Fibroblast of peridontal ligament (primary cell): Measurements from ENCODE around the gene COL6A2.
A peak's percentile ranks its signal among the peaks of the same experiment; 100 is the strongest.
"Not testable (repeated sequence)": the region's sequence is repeated elsewhere in the genome, so short reads cannot be mapped to it uniquely, and the experiment has no call there.

Experiments
- DNase-seq: peaks from one replicate; pipeline ENCODE4 v3.0.0-alpha.2; 2010; ENCODE audit errors: extremely low read depth

The COL6A2 gene

GRCh38 chr21:46141767-46142581 lies 44.1 kb downstream of the COL6A2 start:
- DNase-seq = no peak

DNA sequence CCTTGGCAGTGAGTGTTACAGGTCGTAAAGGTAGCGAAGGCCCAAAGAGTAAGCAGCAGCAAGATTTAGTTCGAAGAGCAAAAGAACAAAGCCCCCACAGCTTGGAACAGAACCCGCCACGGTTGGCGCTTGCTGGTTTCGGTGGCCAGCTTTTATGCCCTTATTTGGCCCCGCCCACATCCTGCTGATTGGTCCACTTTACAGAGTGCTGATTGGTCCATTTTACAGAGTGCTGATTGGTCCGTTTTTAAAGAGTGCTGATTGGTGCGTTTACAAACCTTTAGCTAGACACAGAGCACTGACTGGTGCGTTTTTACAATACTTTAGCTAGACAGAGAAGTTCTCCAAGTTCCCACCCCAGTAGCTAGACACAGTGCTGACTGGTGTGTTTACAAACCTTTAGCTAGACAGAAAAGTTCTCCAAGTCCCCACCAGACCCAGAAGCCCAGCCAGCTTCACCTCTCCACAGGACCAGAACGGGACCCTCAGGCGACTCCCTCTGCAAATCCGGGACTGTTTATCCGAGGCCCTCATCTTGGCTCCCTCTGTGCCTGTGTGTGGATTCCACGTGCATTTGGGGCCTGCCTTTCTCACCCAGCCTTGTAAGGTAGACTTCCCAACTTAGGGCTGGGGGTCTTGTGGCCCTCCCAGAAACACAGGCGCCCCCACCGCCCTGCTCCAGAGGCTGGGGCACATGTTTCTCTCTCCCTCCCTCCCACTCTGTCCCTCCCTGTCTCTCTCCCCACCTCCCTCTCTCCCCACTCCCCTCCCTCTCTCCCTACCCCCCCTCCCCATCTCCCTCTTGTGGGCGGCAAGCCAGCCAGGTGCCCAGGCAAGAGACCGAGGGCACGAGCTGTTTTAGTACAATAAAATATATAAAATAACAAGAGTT lies 44.9 kb downstream of the COL6A2 start:
- no peak for DNase-seq

GRCh38 chr21:46144464-46145070 lies 46.7 kb downstream of the COL6A2 start:
- no peak for DNase-seq

GRCh38 chr21:46145159-46145839 lies 47.4 kb downstream of the COL6A2 start:
- DNase-seq = no peak

GRCh38 chr21:46145840-46146691 lies 48.2 kb downstream of the COL6A2 start:
- no peak for DNase-seq

DNA sequence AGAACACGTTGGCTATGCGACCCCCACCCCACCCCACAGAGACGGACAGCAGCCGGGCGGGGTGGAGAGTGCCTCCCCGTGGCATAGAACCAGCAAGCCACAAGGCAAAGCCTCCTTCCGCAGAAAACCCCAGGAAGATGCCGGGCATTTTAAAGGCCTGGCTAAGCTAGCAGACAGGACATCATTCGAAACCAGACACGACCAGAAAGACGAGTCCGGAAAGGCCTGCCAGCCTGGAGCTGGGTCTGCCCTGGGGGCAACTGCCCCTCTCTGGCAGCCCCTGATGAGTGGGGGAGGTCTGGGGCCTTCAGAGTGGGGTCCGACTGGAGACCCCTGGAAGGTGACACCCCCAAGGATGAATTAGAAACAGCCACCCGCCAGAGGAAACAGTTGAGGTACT lies 48.9 kb downstream of the COL6A2 start:
- no peak for DNase-seq

DNA sequence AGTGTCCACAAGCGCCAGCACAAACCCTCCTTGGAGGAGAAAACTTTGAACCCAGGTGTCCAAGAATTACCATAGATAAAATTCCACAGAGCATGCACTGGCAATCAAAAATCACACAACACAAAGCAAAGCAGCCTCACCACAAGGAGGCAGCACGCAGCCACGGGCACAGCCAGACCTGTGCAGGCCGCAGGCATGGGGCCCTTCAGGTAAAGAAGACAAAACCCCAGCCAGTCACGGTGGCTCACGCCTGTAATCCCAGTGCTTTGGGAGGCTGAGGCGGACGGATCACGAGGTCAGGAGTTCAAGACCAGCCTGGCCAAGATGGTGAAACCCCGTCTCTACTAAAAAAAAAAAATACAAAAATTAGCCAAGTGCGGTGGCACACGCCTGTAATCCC lies 49.5 kb downstream of the COL6A2 start:
- DNase-seq = not testable (repeated sequence)

DNA sequence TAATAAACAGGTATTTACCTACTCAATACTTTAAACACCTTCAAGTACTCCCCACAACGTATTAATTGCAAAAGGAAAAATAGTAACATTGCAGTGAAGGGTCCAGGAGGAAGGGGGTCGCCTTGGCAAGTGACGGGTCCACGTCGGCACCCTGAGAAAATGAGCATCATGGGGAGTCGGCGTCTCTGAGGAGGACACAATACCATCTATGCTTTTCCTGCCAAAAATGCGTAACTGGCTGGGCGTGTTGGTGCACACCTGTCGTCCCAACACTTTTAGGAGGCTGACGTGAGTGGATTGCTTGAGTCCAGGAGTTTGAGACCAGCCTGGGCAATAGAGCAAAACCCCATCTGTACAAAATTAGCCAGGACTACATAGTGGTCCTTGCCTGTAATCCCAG lies 50.2 kb downstream of the COL6A2 start:
- no peak for DNase-seq

GRCh38 chr21:46149205-46149901 lies 51.4 kb downstream of the COL6A2 start:
- no peak for DNase-seq

GRCh38 chr21:46150073-46150472 lies 52.2 kb downstream of the COL6A2 start:
- no peak for DNase-seq

DNA sequence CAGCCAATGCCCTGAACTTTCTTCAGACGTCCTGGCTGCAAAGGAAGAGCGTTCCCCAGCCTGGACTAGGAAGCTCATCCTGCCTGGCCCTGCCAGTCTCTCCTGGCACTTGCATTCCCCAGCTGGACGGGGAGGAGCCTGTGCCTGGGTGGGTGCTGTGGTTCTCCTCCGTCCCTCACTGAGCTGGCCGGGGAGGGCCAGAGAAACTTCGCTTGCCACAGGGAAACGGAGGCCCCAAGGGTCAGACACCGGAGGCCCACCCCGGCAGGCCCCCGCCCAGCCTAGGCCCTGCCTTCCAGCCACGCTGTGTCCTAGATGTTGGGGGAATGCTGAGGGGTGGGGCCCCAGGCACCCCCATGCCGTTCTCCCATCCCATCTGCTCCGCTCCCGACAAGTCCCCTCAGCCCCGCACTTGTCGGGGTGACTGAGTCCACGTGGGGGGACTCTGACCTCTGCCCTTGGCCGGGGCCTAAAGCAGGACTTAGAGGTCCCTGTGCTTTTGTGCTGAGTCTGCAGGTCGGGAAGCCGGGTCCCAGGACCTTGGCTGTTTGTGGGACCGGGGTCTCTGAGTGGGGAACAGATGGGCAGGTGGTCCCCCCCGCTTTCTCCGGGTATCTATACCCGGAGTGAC lies 52.7 kb downstream of the COL6A2 start:
- DNase-seq = no peak

DNA sequence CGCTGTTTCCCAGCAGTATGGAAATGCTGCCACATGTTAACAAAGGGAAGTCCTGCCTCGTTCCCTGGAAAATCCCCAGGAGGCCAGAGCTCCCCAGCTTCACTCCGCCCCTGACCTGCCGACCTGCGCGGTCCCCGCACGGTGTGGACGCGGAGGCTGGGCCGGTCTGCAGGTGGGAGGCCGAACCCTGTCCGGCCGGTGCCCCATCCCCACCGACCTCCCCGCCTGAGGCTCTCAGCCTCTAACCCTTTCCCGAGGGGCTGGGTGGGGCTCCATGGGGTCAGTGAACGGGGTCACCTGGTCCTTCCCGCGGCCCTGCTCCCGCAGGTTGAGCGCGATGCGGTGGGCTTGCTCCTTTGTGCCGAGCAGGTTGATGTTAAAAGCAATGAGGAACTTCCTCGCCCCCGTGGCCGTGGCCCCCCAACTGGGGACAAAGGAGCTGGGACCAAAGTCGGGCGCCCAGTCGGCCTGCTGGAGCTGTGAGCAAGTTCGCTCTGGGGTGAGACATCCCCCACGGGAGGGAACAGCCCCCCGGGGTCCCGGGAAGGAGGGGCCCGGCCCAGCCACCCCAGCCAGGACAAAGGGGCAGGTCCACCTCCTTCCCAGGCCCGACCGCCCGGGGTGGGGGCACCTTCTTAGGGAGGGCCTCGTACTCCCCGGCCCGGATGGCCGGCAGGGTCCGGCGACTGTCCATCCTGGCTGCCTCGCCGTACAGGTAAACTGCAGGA lies 53.5 kb downstream of the COL6A2 start:
- DNase-seq = no peak

DNA sequence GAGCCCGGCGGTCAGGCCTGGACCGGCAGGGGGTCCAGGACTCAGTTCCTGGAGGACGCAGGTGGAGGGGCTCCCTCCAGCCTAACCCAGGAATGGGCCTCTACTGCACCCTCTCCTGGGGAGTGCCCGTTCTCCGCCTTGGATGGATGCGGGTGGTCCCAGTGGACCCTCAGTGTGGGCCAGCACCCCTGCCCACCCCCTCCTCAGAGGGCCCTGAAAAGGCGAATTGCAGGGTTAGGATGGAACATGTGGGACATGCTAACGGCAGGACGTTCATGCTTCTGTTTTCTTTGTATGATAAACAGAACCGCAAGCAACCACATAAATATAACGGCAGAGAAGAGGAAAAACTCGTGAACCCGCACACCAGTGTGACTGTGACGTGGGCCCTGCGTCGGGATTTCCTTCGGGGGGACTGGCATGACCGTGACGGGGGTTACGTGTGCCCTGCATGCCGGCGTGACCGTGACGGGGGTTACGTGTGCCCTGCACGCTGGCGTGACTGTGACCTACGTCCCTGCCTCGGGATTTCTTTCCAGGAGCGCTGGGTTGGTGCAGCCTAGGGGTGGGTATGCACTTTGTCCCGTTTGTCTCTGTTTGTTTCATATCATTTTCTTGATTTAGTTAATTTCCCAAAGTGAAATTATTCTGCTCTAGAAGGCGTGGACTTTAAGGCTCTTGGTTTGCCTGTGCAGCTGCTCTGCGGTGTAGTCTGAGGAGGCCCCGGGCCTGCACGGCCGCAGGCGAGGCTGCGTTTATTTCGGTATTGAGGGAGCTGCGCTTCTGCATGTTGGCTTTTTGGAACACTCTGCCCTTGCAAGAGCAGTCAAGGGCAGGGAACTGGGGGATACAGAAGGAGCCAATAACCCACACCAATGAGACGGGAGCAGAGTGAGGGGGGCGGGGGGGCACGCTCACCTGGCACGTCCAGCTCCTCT lies 54.3 kb downstream of the COL6A2 start:
- no peak for DNase-seq

DNA sequence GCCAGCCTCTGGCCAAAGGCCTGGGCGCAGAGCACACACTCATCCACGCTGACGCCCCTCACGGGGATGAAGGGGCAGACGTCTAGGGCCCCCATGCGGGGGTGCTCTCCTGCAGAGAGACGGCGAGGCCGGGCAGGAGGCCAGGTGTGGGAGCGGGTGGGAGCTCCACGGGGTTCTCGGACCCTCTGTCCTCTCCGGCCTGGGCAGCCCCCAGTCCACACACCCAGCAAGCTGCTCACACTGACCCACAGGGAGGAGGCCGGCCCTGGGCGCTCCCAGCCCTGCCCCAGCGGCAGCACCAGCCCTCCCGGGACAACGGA lies 55.0 kb downstream of the COL6A2 start:
- no peak for DNase-seq

DNA sequence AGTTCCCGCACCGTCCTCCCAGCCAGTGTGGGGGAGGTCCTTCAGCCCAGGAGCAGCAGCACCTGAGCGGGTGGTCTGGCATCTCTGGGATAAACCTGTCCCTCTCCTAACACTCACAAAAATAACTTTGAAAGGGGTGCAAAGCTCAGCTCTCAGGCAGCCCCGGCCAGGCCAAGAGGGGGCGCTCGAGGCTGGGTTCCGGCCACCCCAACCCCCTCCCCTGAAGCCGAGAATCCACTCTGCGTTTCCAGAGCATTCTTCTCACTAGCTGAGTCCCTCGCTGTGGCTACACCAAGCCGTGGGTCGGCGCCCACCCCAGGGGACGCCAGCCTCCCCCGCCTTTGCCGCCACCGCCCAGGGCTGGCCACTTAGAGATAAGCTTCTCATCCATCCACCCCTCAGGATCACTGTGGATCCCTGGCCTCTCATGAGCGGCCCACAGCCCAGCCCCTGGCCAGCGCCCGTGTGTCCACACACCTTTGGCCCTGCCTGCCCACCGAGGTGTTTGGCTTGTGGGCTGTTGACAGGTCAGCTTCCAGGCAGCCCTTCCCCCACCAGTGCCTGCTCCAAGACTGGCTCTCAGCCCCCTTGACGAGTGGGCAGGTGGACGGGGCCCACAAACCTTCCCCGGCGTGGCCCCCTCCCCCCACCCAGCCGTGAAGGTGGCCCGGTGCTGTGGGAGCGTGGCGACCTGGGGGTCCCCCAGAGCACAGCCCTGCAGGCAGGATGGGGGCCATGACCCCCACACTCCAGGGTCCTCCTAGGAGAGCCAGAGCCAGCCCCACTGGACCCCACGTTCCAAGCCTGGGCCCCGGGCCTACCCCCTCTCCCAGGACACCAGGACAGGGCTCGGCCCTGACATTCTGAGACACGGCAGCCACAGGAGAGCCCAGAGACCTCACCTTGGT lies 55.6 kb downstream of the COL6A2 start:
- DNase-seq = peak; percentile 31

- DNase-seq = no peak
Measured at GRCh38 chr21:46154155-46154954, 56.4 kb downstream of the COL6A2 start.
